RWPE2 (cell line): ENCODE results near the gene HEATR5A.
A peak's percentile ranks its signal among the peaks of the same experiment; 100 is the strongest.
"Not testable (repeated sequence)": the region's sequence is repeated elsewhere in the genome, so short reads cannot be mapped to it uniquely, and the experiment has no call there.

Source experiments
- ATAC-seq: fragments of 200-7000 bp; cut with Tn5 transposase; 3 replicates; pipeline ENCODE4 v1.9.1; 2021; ENCODE audit warnings: low read depth
- DNase-seq: peaks from one replicate; pipeline ENCODE4 v3.0.0-alpha.2; 2020; ENCODE audit warnings: low spot score
- H3K27ac ChIP-seq: fragments of 450-650 bp; 2 replicates; pipeline ENCODE4 v1.5.1; 2017; ENCODE audit warnings: mild to moderate bottlenecking; ENCODE audit not compliant: poor library complexity, severe bottlenecking
- H3K27me3 ChIP-seq: fragments of 250-450 bp; sonication (Bioruptor Pico); 2 replicates; pipeline ENCODE4 v1.5.1; 2021; ENCODE audit warnings: mild to moderate bottlenecking, moderate library complexity; ENCODE audit not compliant: insufficient read depth, poor library complexity, severe bottlenecking
- H3K36me3 ChIP-seq: fragments of 250-450 bp; sonication (Bioruptor Pico); 2 replicates; pipeline ENCODE4 v1.5.1; 2020; ENCODE audit warnings: low read depth, mild to moderate bottlenecking, moderate library complexity
- H3K4me1 ChIP-seq: fragments of 250-450 bp; sonication (Bioruptor Pico); 2 replicates; pipeline ENCODE4 v1.5.1; 2021; ENCODE audit warnings: mild to moderate bottlenecking, moderate library complexity; ENCODE audit not compliant: insufficient read depth, poor library complexity, severe bottlenecking
- H3K4me3 ChIP-seq: fragments of 250-450 bp; sonication (Bioruptor Pico); 2 replicates; pipeline ENCODE4 v1.5.1; 2021; ENCODE audit warnings: mild to moderate bottlenecking, moderate library complexity; ENCODE audit not compliant: severe bottlenecking
- H3K9me3 ChIP-seq: fragments of 250-450 bp; sonication (Bioruptor Pico); 2 replicates; pipeline ENCODE4 v1.5.1; 2021; ENCODE audit warnings: mild to moderate bottlenecking, moderate library complexity; ENCODE audit not compliant: severe bottlenecking
- TF ChIP-seq, protein P1 (sequence below): fragments of 450-650 bp; IDR thresholded peaks from one replicate; pipeline ENCODE4 v1.5.1; 2017; ENCODE audit warnings: mild to moderate bottlenecking, moderate library complexity; ENCODE audit not compliant: poor library complexity, severe bottlenecking

HEATR5A gene

DNA sequence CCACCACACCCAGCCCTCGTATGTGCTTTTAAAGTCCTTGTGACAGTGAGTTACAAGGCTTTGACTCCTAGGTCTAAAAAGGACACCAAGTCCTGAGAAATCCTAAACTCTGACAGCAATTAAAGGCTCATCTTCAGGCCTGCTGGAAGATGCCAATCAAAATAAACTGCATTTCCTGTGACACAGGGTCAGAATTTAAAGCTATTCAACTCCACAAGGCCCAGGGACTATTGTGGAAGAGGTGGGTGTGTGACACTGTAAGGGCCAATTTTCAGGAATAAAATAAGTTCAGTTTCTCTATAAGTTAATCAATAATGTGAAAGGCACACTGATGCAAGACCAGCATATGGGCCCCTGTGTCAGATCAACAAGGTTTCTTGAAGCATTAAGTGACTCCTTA is 143.3 kb downstream of the HEATR5A start:
- ATAC-seq = no peak
- DNase-seq = no peak
- H3K27me3 ChIP-seq = no peaks in the 10 kb centered on the region
- H3K4me1 ChIP-seq = no peaks in the 10 kb centered on the region
- TF ChIP-seq, protein P1, sequence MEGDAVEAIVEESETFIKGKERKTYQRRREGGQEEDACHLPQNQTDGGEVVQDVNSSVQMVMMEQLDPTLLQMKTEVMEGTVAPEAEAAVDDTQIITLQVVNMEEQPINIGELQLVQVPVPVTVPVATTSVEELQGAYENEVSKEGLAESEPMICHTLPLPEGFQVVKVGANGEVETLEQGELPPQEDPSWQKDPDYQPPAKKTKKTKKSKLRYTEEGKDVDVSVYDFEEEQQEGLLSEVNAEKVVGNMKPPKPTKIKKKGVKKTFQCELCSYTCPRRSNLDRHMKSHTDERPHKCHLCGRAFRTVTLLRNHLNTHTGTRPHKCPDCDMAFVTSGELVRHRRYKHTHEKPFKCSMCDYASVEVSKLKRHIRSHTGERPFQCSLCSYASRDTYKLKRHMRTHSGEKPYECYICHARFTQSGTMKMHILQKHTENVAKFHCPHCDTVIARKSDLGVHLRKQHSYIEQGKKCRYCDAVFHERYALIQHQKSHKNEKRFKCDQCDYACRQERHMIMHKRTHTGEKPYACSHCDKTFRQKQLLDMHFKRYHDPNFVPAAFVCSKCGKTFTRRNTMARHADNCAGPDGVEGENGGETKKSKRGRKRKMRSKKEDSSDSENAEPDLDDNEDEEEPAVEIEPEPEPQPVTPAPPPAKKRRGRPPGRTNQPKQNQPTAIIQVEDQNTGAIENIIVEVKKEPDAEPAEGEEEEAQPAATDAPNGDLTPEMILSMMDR = no peak
- H3K4me3 ChIP-seq = no peak overlapping the region
- H3K9me3 ChIP-seq = peaks cover 22% of the 10 kb centered on the region
- no peaks in the 10 kb centered on the region for H3K36me3 ChIP-seq
- H3K27ac ChIP-seq = no peak overlapping the region

DNA sequence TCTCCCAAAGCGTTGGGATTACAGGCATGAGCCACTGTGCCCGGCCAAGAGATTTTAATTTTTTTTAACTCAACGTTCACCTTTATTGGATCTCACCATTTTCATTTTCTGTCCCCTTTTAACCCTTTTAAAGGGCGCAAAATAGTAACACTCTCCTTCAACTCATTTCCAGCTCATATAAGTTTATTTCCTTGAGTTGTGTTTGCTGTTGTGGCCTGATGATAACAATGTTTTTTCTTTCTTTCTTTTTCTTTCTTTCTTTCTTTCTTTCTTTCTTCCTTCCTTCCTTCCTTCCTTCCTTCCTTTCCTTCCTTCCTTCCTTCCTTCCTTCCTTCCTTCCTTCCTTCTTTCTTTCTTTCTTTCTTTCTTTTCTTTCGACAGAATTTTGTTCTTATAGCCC is 143.9 kb downstream of the HEATR5A start:
- H3K4me3 ChIP-seq, ATAC-seq, H3K27me3 ChIP-seq, DNase-seq, H3K36me3 ChIP-seq, H3K4me1 ChIP-seq, H3K27ac ChIP-seq: not testable (repeated sequence)
- peaks cover 22% of the 10 kb centered on the region for H3K9me3 ChIP-seq

DNA sequence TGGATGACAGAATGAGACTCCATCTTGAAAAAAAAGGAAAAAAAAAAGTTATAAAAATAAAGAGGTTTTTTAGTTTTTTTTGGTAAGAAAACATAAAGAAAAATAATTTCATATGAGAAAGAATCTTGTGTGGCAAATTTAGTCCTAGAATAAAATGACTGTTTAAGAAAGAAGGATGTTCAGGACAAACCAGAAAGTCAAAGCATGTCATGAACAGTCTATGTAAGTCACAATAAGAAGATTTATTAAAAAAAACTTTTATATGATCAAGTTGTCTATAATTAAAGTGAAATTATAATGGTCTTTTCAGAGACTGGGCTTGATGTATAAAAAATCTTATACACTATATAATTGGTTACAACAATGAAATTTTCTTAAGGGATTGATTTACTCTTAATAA is 144.6 kb downstream of the HEATR5A start:
- Histone ChIP-seq H3K4me1 (no peaks in the 10 kb centered on the region), H3K9me3 (peaks cover 22% of the 10 kb centered on the region), H3K27me3 (no peaks in the 10 kb centered on the region), H3K36me3 (no peaks in the 10 kb centered on the region), H3K4me3 (no peak overlapping the region), H3K27ac (no peak overlapping the region)
- TF ChIP-seq, protein P1 = no peak
- no peak for DNase-seq
- no peak for ATAC-seq

DNA sequence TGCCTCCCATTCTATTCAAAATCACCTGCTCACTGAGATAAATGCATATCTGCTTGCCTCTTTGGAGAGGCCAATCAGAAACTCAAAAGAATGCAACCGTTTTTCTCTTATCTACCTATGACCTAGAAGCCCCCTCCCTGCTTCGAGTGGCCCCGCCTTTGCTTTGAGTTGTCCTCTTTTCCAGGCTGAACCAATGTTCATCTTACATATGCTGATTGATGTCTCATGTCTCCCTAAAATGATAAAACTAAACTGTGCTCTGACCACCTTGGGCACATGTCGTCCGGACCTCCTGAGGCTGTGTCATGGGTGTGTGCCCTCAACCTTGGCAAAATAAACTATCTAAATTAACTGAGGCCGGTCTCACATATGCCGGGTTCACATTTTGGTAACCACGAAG is 148.7 kb downstream of the HEATR5A start:
- ATAC-seq (no peak), DNase-seq (no peak)
- TF ChIP-seq, protein P1 = no peak
- H3K9me3 ChIP-seq = peaks cover 23% of the 10 kb centered on the region
- no peak overlapping the region for H3K27ac ChIP-seq
- H3K36me3 ChIP-seq = no peaks in the 10 kb centered on the region
- no peaks in the 10 kb centered on the region for H3K27me3 ChIP-seq
- H3K4me3 ChIP-seq = no peak overlapping the region
- no peaks in the 10 kb centered on the region for H3K4me1 ChIP-seq

DNA sequence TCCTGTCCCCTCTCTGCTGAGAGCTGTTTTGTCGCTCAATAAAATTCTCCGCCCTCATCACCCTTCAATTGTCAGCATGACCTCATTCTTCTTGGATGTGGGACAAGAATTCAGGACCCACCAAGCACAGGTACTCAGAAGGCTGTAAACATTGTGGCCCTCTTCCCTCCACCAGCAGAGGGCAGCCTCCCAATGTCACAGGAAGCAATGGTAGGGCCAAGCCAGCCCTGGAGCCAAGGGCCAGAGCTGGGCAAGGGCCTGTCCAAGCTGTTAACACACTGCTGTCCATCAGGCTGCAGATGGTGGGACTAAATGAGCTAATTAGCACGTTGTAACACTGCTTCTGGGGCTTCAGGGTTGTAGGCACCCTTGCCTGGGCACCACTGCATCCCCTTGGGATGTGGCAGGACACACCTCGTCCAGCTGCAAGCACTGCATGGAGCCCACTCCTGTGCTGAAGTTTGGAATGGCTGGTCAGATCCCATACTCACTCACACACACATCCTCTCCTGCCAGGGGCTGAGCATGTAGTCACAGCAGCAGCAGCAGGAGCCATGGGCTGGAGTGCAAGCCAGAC is 150.1 kb downstream of the HEATR5A start:
- H3K4me1 ChIP-seq = peaks cover 8% of the 10 kb centered on the region
- no peak for ATAC-seq

More for the DNA sequence above, 150.1 kb downstream of the HEATR5A start:
- Histone ChIP-seq H3K9me3 (peaks cover 15% of the 10 kb centered on the region), H3K36me3 (no peaks in the 10 kb centered on the region), H3K4me3 (no peak overlapping the region), H3K27me3 (no peaks in the 10 kb centered on the region), H3K27ac (no peak overlapping the region)
- DNase-seq = no peak
- TF ChIP-seq, protein P1 = peak; percentile 18
